HG03139 (cell line): ENCODE results near the gene CHURC1.
"Not testable (repeated sequence)": the region's sequence is repeated elsewhere in the genome, so short reads cannot be mapped to it uniquely, and the experiment has no call there.

ENCODE experiments used
- ATAC-seq: cut with Tn5 transposase; IDR thresholded peaks from one replicate; pipeline ENCODE4 v1.9.1; 2021; ENCODE audit not compliant: unreplicated experiment

CHURC1 gene

GRCh38 chr14:64906022-64906421, 8.2 kb upstream of the CHURC1 start:
- no peak for ATAC-seq

- ATAC-seq = no peak
Observed at GRCh38 chr14:64910847-64911495, 3.3 kb upstream of the CHURC1 start.

- no peak for ATAC-seq
Observed at GRCh38 chr14:64912261-64912660, 2.0 kb upstream of the CHURC1 start.

- ATAC-seq = not testable (repeated sequence)
Observed at GRCh38 chr14:64913477-64913876, 778 bp upstream of the CHURC1 start.

GRCh38 chr14:64915029-64915424, 772 bp downstream of the CHURC1 start:
- ATAC-seq = no peak

- ATAC-seq = no peak
Observed at GRCh38 chr14:64915797-64916196, 1.5 kb downstream of the CHURC1 start.

- no peak for ATAC-seq
Observed at GRCh38 chr14:64918216-64918615, 4.0 kb downstream of the CHURC1 start.

- no peak for ATAC-seq
Observed at GRCh38 chr14:64919215-64919614, 5.0 kb downstream of the CHURC1 start.

- no peak for ATAC-seq
Observed at GRCh38 chr14:64919618-64920017, 5.4 kb downstream of the CHURC1 start.

GRCh38 chr14:64920465-64920864, 6.2 kb downstream of the CHURC1 start:
- ATAC-seq = no peak

- ATAC-seq = no peak
Observed at GRCh38 chr14:64923015-64923414, 8.8 kb downstream of the CHURC1 start.

- ATAC-seq = no peak
Observed at GRCh38 chr14:64926398-64926995, 12.2 kb downstream of the CHURC1 start.

- no peak for ATAC-seq
Observed at GRCh38 chr14:64927031-64927430, 12.8 kb downstream of the CHURC1 start.

- peak; percentile 70 for ATAC-seq
Observed at GRCh38 chr14:64928239-64929013, 14.2 kb downstream of the CHURC1 start.

GRCh38 chr14:64929014-64929359, 14.7 kb downstream of the CHURC1 start:
- ATAC-seq = no peak

GRCh38 chr14:64930085-64930843, 16.0 kb downstream of the CHURC1 start:
- ATAC-seq = no peak

- ATAC-seq = no peak
Observed at GRCh38 chr14:64931123-64931522, 16.9 kb downstream of the CHURC1 start.

- no peak for ATAC-seq
Observed at GRCh38 chr14:64932231-64932630, 18.0 kb downstream of the CHURC1 start.

GRCh38 chr14:64934338-64934929, 20.2 kb downstream of the CHURC1 start:
- ATAC-seq = no peak

- ATAC-seq = no peak
Observed at GRCh38 chr14:64935508-64935907, 21.3 kb downstream of the CHURC1 start.

GRCh38 chr14:64937171-64937820, 23.0 kb downstream of the CHURC1 start:
- no peak for ATAC-seq
